Measurements from ENCODE around the gene PMS1.

- no peak for TF ChIP-seq CTCF (IDR thresholded peaks at IDR 0.05)
- TF ChIP-seq POLR2A (IDR thresholded peaks at IDR 0.05): no peak
Measured at GRCh38 chr2:189916651-189917050, 132.4 kb downstream of the PMS1 start.
